Spleen (tissue), 11 donors: ENCODE measurements around the gene GRK5. TPM values are rescaled to one million over a fixed set of nuclear protein-coding genes. Genes with fewer than 3 reads are reported as not detected.

Experiments
- DNase-seq: peaks from one replicate; pipeline ENCODE4 v3.0.0-alpha.2; 2020
- H3K27ac ChIP-seq, 8 donors: fragments of 200-600 bp; sonication (generic) in 7 of 8; 1 replicate in 4 of 8; 2 replicates in 4 of 8; pipeline versions ENCODE4 v1.5.0 to v1.8.0; 2016 to 2021; ENCODE audit warnings: inconsistent platforms in 4 of 8, mild to moderate bottlenecking in 4 of 8, moderate library complexity in 1 of 8
- H3K27me3 ChIP-seq, 7 donors: fragments of 200-600 bp; sonication (generic) in 6 of 7; replicated peaks in 1 of 7; 1 replicate in 4 of 7; 2 replicates in 3 of 7; pipeline versions ENCODE4 v1.5.0 to v1.8.0; 2016 to 2021; ENCODE audit warnings: inconsistent platforms in 3 of 7, mild to moderate bottlenecking in 1 of 7
- H3K36me3 ChIP-seq, 6 donors: fragments of 200-600 bp; sonication (generic) in 5 of 6; 1 replicate in 4 of 6; 2 replicates in 2 of 6; pipeline versions ENCODE4 v1.5.0 to v1.8.0; 2016 to 2021; ENCODE audit warnings: inconsistent platforms in 2 of 6
- H3K4me1 ChIP-seq, 6 donors: fragments of 200-600 bp; sonication (generic) in 5 of 6; 1 replicate in 3 of 6; 2 replicates in 3 of 6; pipeline versions ENCODE4 v1.5.0 to v1.8.0; 2016 to 2021; ENCODE audit warnings: inconsistent platforms in 3 of 6
- H3K4me3 ChIP-seq, 8 donors: fragments of 200-600 bp; sonication (generic) in 7 of 8; 1 replicate in 4 of 8; 2 replicates in 4 of 8; pipeline versions ENCODE4 v1.5.0 to v1.8.0; 2016 to 2021; ENCODE audit warnings: inconsistent platforms in 4 of 8, mild to moderate bottlenecking in 4 of 8, moderate library complexity in 2 of 8
- H3K9me3 ChIP-seq, 8 donors: fragments of 200-600 bp; sonication (generic) in 7 of 8; 1 replicate in 4 of 8; 2 replicates in 4 of 8; pipeline versions ENCODE4 v1.5.0 to v1.8.0; 2016 to 2021; ENCODE audit warnings: inconsistent platforms in 4 of 8
- POLR2A ChIP-seq, 3 donors: fragments of 450-650 bp; IDR thresholded peaks; one replicate each; pipeline ENCODE4 v1.5.1; 2017; ENCODE audit warnings: antibody characterized with exemption in 3 of 3, mild to moderate bottlenecking in 1 of 3
- POLR2AphosphoS5 ChIP-seq, 3 donors: sonication (generic); formaldehyde crosslinking; IDR thresholded peaks; one replicate each; pipeline ENCODE4 v1.5.1; 2017; ENCODE audit warnings: antibody characterized with exemption in 3 of 3
- WGBS, 5 donors: extraction: QIAGEN DNeasy Blood & Tissue Kit in 3 of 5; methylation state at CpG; one replicate each; pipeline versions ENCODE4 v1.1.5 to v1.1.7; 2013 to 2018; 5-methylcytosine and 5-hydroxymethylcytosine counted together
- intact Hi-C: fragments of 100-400 bp; cut with DNase I; formaldehyde crosslinking; loops from one replicate; pipeline ENCODE4 v1.15.0; 2023; ENCODE audit warnings: low total_unique reads
- polyA plus RNA-seq, 3 donors: library from polyadenylated mRNA; stranded (reverse); fragments of 200-250 nt; gene quantifications; one replicate each; pipeline ENCODE4 v1.2.1, GENCODE V29; 2013
- total RNA-seq, 7 donors: library from RNA; depleted of rRNA in 3 of 7; stranded (reverse); fragments of >200 nt in 3 of 7; fragmentation: NEBNext Ultra II Directional in 4 of 7; extraction: Animal tissue kit (Norgen Biotek cat#: 25700) in 4 of 7; gene quantifications; one replicate each; pipeline versions ENCODE4 v1.1.0 to v1.2.1, GENCODE V29; 2016 to 2021
- TF ChIP-seq, protein P1 (sequence below), 11 experiments: fragments of 200-600 bp in 7 of 11; fragments of 450-650 bp in 4 of 11; sonication (generic) in 4 of 11; IDR thresholded peaks in 8 of 11; conservative IDR thresholded peaks in 3 of 11; 1 replicate in 7 of 11; 2 replicates in 4 of 11; pipeline versions ENCODE4 v1.4.0 to v1.8.0; 2016 to 2021; ENCODE audit warnings: antibody characterized with exemption in 11 of 11, inconsistent platforms in 4 of 11, mild to moderate bottlenecking in 1 of 11
- donor health status: healthy with polysubstance abuse.
- donor health status: DM: no; HTN: no; CAD: no; lungs with moderate emphysema.
- donor health status: DM: no; HTN: no; CAD: no.
- donor health status: Bipolar disorder and iron deficiency.
- donor health status: healthy.
- donor health status: DM: no; HTN: no; CAD: no.
- donor health status: DM: yes; HTN: yes; CAD: no.

Gene GRK5
- total and polyA plus RNA-seq, 10 donors: 15.5 to 85.2 (median 52.1) TPM

DNA sequence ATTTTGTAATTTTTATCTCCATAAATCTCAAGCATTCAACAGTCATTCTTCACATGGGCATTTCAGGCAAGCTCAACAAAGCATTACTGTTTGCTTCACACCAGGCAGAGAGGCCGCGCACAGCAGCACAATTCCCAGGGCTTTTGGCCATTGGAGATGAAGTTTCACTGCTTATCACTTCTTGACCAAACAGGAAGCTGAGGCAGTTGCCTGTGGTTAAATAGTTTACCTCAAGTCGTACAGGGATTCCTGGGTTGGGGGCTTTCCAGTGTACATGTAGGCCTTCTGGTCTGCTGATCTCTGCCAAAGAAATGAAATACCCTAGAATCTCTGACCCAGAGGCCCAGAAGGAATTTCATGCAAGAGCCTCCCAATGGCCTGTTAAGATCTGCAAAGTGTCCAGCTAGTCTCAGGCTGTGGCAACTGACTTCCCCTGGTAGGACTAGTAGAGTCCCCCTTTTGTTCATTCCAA, 17.5 kb upstream of the GRK5 start:
- intact Hi-C loops: no loop called here
- no peak for DNase-seq

DNA sequence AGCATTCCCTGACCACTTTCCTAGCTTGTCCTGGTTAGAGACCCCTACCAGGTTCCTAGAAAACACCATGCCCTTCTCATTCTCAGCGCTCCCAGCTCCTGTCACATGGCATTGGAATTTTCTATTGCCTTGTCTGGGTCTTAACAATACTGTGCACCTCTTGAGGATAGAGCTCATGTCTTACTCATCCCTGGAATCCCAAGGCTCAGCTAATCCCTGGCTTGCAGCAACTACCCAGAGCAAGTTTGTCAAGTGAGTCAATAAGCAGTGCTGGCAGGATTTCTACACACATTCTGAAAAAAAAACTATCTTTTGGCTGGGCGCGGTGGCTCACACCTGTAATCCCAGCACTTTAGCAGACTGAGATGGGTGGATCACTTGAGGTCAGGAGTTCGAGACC, 17.0 kb upstream of the GRK5 start:
- H3K36me3 ChIP-seq: no peaks in the 10 kb centered on the region
- no peak overlapping the region for H3K27ac ChIP-seq
- intact Hi-C loops: no loop called here
- peaks cover 0 to 23% (median 7%) of the 10 kb centered on the region in 6 donors for H3K4me1 ChIP-seq
- WGBS, 5 donors: 79 to 98% (median 93%) methylated on average over 4 of the region's 4 CpGs
- no peaks in the 10 kb centered on the region for H3K9me3 ChIP-seq
- TF ChIP-seq POLR2AphosphoS5 (IDR thresholded peaks at IDR 0.05) (no peak), POLR2A (IDR thresholded peaks at IDR 0.05) (no peak)
- TF ChIP-seq, protein P1, sequence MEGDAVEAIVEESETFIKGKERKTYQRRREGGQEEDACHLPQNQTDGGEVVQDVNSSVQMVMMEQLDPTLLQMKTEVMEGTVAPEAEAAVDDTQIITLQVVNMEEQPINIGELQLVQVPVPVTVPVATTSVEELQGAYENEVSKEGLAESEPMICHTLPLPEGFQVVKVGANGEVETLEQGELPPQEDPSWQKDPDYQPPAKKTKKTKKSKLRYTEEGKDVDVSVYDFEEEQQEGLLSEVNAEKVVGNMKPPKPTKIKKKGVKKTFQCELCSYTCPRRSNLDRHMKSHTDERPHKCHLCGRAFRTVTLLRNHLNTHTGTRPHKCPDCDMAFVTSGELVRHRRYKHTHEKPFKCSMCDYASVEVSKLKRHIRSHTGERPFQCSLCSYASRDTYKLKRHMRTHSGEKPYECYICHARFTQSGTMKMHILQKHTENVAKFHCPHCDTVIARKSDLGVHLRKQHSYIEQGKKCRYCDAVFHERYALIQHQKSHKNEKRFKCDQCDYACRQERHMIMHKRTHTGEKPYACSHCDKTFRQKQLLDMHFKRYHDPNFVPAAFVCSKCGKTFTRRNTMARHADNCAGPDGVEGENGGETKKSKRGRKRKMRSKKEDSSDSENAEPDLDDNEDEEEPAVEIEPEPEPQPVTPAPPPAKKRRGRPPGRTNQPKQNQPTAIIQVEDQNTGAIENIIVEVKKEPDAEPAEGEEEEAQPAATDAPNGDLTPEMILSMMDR (IDR thresholded peaks at IDR 0.05 in 8 of 11, conservative IDR thresholded peaks at IDR 0.05 in 3 of 11): no peak
- no peak overlapping the region for H3K4me3 ChIP-seq
- no peak for DNase-seq
- no peaks in the 10 kb centered on the region for H3K27me3 ChIP-seq

More for the DNA sequence above, 17.5 kb upstream of the GRK5 start:
- H3K4me1 ChIP-seq: peaks cover 0 to 23% (median 7%) of the 10 kb centered on the region in 6 donors
- WGBS, 5 donors: 20 to 45% (median 34%) methylated on average over 3 of the region's 3 CpGs
- H3K27ac ChIP-seq: no peak overlapping the region
- no peak for TF ChIP-seq POLR2AphosphoS5 (IDR thresholded peaks at IDR 0.05)
- no peak for TF ChIP-seq POLR2A (IDR thresholded peaks at IDR 0.05)
- TF ChIP-seq, protein P1 (IDR thresholded peaks at IDR 0.05 in 8 of 11, conservative IDR thresholded peaks at IDR 0.05 in 3 of 11): no peak
- H3K27me3 ChIP-seq: no peaks in the 10 kb centered on the region
- no peak overlapping the region for H3K4me3 ChIP-seq
- H3K9me3 ChIP-seq: no peaks in the 10 kb centered on the region
- H3K36me3 ChIP-seq: no peaks in the 10 kb centered on the region

DNA sequence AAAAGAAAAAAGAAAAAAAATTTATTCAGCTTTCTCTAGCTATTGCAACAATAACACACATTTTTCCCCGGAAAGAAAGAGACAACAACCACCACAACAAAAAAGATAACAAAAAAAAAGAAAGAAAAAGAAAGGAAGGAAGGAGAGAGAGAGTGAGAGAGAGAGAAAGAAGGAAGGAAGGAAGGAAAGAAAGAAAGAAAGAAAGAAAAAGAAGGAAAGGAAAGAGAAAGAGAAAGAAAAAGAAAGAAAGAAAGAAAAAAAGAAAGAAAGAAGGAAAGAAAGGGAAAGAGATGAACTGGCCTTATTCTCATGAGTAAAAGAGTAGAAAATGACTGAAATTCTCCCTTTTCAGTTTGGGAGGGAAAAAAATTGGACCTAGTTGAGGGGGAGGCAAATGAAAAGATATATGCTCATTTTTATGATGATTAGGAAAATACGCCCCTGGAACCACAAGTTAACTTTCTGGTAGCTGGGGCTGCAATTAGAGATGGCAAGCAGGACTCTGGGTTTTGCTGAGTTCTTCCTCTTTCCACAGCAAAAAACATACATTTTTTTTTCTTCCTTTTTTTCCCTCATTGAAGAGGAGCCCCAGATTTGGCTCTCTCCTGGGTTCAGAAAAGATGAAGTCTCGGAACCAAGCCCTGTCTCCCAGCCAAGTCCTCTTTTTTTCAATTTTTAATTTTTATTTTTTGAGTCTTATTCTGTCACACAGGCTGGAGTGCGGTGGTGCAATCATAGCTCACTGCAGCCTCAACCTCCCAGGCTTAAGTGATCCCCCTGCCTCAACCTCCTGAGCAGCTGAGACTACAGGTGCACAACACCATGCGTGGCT, 16.2 kb upstream of the GRK5 start:
- no peaks in the 10 kb centered on the region for H3K36me3 ChIP-seq
- TF ChIP-seq POLR2A (IDR thresholded peaks at IDR 0.05) (no peak), POLR2AphosphoS5 (IDR thresholded peaks at IDR 0.05) (no peak)
- TF ChIP-seq, protein P1 (IDR thresholded peaks at IDR 0.05 in 8 of 11, conservative IDR thresholded peaks at IDR 0.05 in 3 of 11): no peak
- H3K4me1 ChIP-seq: peaks cover 0 to 23% (median 7%) of the 10 kb centered on the region in 6 donors
- no peak overlapping the region for H3K4me3 ChIP-seq
- no peak for DNase-seq
- intact Hi-C loops: no loop called here
- H3K9me3 ChIP-seq: no peaks in the 10 kb centered on the region
- WGBS, 5 donors: 39 to 52% (median 50%) methylated on average over 5 of the region's 5 CpGs
- H3K27me3 ChIP-seq: no peaks in the 10 kb centered on the region
- H3K27ac ChIP-seq: no peak overlapping the region

DNA sequence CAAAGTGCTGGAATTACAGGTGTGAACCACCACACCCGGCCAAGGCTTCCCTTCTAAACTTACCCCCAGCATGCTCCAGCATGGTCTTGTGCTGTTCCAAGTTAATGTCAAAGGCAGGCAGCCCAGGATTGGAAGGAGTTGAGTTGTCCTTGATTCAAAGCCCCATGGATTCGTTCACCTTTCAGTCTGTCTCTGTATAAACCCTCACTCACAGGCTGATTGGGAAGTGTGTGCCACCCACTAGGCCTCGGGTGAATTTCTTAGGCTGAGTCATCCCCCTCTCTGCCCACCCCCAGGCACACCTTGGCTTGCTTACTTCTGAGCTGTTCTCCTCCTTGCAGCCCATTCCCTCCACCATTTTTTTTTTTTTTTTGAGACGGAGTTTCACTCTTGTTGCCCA, 15.5 kb upstream of the GRK5 start:
- TF ChIP-seq POLR2AphosphoS5 (IDR thresholded peaks at IDR 0.05): no peak
- Histone ChIP-seq H3K4me3 (no peak overlapping the region), H3K27ac (no peak overlapping the region), H3K4me1 (peaks cover 0 to 23% (median 7%) of the 10 kb centered on the region in 6 donors), H3K36me3 (no peaks in the 10 kb centered on the region), H3K9me3 (no peaks in the 10 kb centered on the region), H3K27me3 (no peaks in the 10 kb centered on the region)
- intact Hi-C loops: no loop called here
- DNase-seq: no peak
- WGBS, 5 donors: 73 to 77% (median 77%) methylated on average over 3 to 4 of the region's 4 CpGs
